Gastrocnemius medialis (tissue), 4 donors: ENCODE data around the gene RB1. TPM values are rescaled to one million over a fixed set of nuclear protein-coding genes. Genes with fewer than 3 reads are reported as not detected.

Experiments used
- ATAC-seq, 2 donors: fragments of 150-250 bp; one replicate each; pipeline ENCODE4 v1.9.1; 2016
- DNase-seq, 2 donors: peaks; one replicate each; pipeline ENCODE4 v3.0.0-alpha.2; 2019
- H3K27ac ChIP-seq, 4 donors: fragments of 200-600 bp; sonication (generic); 1 replicate in 1 of 4; 2 replicates in 3 of 4; pipeline ENCODE4 v1.5.1; 2016 to 2018; ENCODE audit warnings: mild to moderate bottlenecking in 2 of 4, moderate library complexity in 1 of 4
- H3K27me3 ChIP-seq, 3 donors: fragments of 200-600 bp; sonication (generic) in 2 of 3; 1 replicate in 1 of 3; 2 replicates in 2 of 3; pipeline versions ENCODE4 v1.5.1 to v1.6.0; 2016 to 2019; ENCODE audit warnings: mild to moderate bottlenecking in 1 of 3, moderate library complexity in 1 of 3
- H3K36me3 ChIP-seq, 2 donors: fragments of 200-600 bp; sonication (generic) in 1 of 2; one replicate each; pipeline ENCODE4 v1.5.1; 2017 to 2018
- H3K4me1 ChIP-seq, 2 donors: fragments of 200-600 bp; sonication (generic) in 1 of 2; one replicate each; pipeline ENCODE4 v1.5.1; 2016 to 2017; ENCODE audit warnings: mild to moderate bottlenecking in 2 of 2
- H3K4me3 ChIP-seq, 4 donors: fragments of 200-600 bp; sonication (generic) in 3 of 4; 1 replicate in 1 of 4; 2 replicates in 3 of 4; pipeline ENCODE4 v1.5.1; 2016 to 2019; ENCODE audit warnings: mild to moderate bottlenecking in 2 of 4
- H3K9me3 ChIP-seq, 3 donors: fragments of 200-600 bp; sonication (generic) in 2 of 3; 1 replicate in 1 of 3; 2 replicates in 2 of 3; pipeline ENCODE4 v1.5.1; 2016 to 2019
- CTCF ChIP-seq, 5 experiments: fragments of 450-650 bp in 3 of 5; fragments of 200-600 bp in 2 of 5; sonication (generic) in 2 of 5; IDR thresholded peaks in 4 of 5; conservative IDR thresholded peaks in 1 of 5; 1 replicate in 4 of 5; 2 replicates in 1 of 5; pipeline ENCODE4 v1.5.1; 2016 to 2019; ENCODE audit warnings: antibody characterized with exemption in 5 of 5, mild to moderate bottlenecking in 3 of 5, moderate library complexity in 3 of 5
- POLR2A ChIP-seq, 2 donors: fragments of 450-650 bp; IDR thresholded peaks; one replicate each; pipeline ENCODE4 v1.6.1; 2017; ENCODE audit warnings: antibody characterized with exemption in 2 of 2, mild to moderate bottlenecking in 2 of 2, moderate library complexity in 2 of 2
- in situ Hi-C, 4 donors: fragments of 200-750 bp; cut with MboI; loops; one replicate each; pipeline versions ENCODE4 v1.15.0 to v1.8.0; 2017; ENCODE audit warnings: low sequenced_read_pairs in 4 of 4
- intact Hi-C: fragments of 100-400 bp; cut with DNase I; formaldehyde crosslinking; loops from one replicate; pipeline ENCODE4 v1.15.1; 2023; ENCODE audit warnings: low total_unique reads
- total RNA-seq, 4 donors: library from RNA; depleted of rRNA; stranded (reverse); fragments of >200 nt; gene quantifications; one replicate each; pipeline versions ENCODE4 v1.1.0 to v1.2.3, GENCODE V29; 2016

The RB1 gene
- total RNA-seq, 4 donors from 2014 or later = 29.3 to 45.6 (median 33.2) TPM

DNA sequence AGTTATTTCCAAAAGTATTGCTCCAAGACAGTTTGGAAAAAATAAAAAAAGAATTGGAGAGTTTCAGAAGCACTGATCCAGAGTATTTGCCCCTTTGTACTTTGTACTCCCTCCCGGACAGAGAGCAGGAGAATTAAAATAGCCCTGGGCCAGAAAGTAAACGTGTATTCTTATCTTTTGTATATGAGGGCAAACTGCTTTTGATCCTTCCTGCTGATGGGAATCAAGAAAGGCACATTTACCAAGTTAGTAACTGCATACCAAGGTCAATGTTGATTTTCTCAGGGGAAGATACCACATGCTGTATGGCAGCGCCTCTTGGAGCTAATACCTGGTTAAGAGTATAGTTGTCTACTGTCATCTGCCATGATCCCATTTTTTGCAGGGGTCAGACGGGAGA, 10.9 kb upstream of the RB1 start:
- Histone ChIP-seq H3K27me3 (no peaks in the 10 kb centered on the region), H3K4me1 (no peaks in the 10 kb centered on the region), H3K36me3 (no peaks in the 10 kb centered on the region), H3K9me3 (no peaks in the 10 kb centered on the region), H3K4me3 (no peak overlapping the region), H3K27ac (no peak overlapping the region)
- TF ChIP-seq CTCF (IDR thresholded peaks at IDR 0.05 in 4 of 5, conservative IDR thresholded peaks at IDR 0.05 in 1 of 5) = no peak
- in situ Hi-C loops (no loop called here), intact Hi-C loops (no loop called here)
- ATAC-seq (no peak), DNase-seq (no peak)

DNA sequence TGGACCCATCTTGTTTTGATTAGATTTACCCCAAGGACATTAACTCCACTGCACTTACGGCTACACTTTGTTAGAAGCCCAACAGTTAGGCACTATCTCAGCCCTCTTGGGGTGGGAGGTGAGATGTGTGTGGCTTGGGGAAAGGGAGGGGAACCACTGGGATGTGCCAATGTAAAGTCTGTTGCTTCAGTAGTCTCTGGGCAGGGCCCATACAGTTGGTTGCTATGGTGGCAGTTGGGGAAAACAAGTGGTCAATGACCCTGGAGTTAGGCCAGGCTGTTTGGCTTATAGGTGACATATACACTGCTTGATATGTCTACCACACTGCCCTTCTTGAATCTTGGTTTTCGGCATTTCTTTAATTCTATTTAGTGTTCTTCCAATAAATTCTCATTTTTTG, 8.9 kb upstream of the RB1 start:
- Histone ChIP-seq H3K27ac (no peak overlapping the region), H3K4me1 (no peaks in the 10 kb centered on the region), H3K27me3 (no peaks in the 10 kb centered on the region), H3K36me3 (no peaks in the 10 kb centered on the region), H3K4me3 (no peak overlapping the region), H3K9me3 (no peaks in the 10 kb centered on the region)
- TF ChIP-seq CTCF (IDR thresholded peaks at IDR 0.05 in 4 of 5, conservative IDR thresholded peaks at IDR 0.05 in 1 of 5) (no peak), POLR2A (IDR thresholded peaks at IDR 0.05) (no peak)
- DNase-seq (no peak), ATAC-seq (no peak)
- in situ Hi-C loops (no loop called here), intact Hi-C loops (no loop called here)

DNA sequence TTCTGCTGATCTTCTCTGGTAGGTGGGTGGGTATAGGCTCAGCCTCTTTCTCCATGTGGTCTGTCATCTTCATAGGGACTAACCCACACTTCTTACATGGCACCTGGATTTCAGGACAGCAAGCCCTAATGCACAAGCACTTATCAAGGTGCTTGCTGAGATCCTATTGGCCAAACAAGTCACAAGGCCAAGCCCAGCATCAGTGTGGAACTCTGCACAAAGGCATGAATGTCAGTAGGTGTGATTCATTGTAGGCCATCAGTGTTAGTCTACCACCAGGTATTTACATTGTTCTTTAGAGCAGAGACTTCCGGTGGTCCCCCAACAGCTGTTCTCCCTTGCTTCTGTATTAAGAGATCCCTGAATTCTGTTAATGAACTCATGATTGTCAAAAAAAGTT, 8.3 kb upstream of the RB1 start:
- ATAC-seq (no peak), DNase-seq (no peak)
- no peak for TF ChIP-seq POLR2A (IDR thresholded peaks at IDR 0.05)
- TF ChIP-seq CTCF (IDR thresholded peaks at IDR 0.05 in 4 of 5, conservative IDR thresholded peaks at IDR 0.05 in 1 of 5) = no peak
- in situ Hi-C loops (no loop called here), intact Hi-C loops (no loop called here)
- H3K27ac ChIP-seq = no peak overlapping the region
- H3K36me3 ChIP-seq = no peaks in the 10 kb centered on the region
- no peaks in the 10 kb centered on the region for H3K4me1 ChIP-seq
- H3K27me3 ChIP-seq = no peaks in the 10 kb centered on the region
- no peak overlapping the region for H3K4me3 ChIP-seq
- H3K9me3 ChIP-seq = no peaks in the 10 kb centered on the region

DNA sequence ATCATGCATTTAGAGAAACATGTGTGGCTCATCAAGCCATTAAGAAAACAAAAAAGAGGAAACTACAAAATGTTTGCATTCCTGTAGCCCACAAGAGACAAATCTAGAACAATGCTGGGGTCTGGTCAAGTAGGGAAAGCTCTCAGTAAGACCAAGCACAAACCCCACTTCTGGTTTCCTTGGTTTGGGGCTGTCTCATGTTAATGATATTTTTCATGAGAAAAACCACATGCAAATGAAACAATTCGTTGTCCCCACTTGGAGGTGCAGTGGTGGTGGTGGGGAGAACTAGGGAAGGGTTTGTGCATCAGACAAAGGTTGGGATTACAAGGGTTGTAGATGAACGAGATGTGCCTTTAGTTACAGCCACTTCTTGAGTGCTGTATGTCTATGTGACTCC, 7.0 kb upstream of the RB1 start:
- H3K9me3 ChIP-seq = no peaks in the 10 kb centered on the region
- ATAC-seq (no peak), DNase-seq (no peak)
- H3K4me1 ChIP-seq = no peaks in the 10 kb centered on the region
- no peaks in the 10 kb centered on the region for H3K36me3 ChIP-seq
- no peak for TF ChIP-seq CTCF (IDR thresholded peaks at IDR 0.05 in 4 of 5, conservative IDR thresholded peaks at IDR 0.05 in 1 of 5)
- no peak for TF ChIP-seq POLR2A (IDR thresholded peaks at IDR 0.05)
- H3K27me3 ChIP-seq = no peaks in the 10 kb centered on the region
- H3K27ac ChIP-seq = no peak overlapping the region
- in situ Hi-C loops = no loop called here
- no peak overlapping the region for H3K4me3 ChIP-seq
- intact Hi-C loops = no loop called here

GRCh38 chr13:48297131-48297786, 6.3 kb upstream of the RB1 start:
- no peaks in the 10 kb centered on the region for H3K36me3 ChIP-seq
- H3K4me1 ChIP-seq = peaks cover 0 to under 1% of the 10 kb centered on the region in 2 donors
- no peak for ATAC-seq
- DNase-seq = no peak
- no peak overlapping the region for H3K27ac ChIP-seq
- no peaks in the 10 kb centered on the region for H3K9me3 ChIP-seq
- intact Hi-C loops = no loop called here
- H3K27me3 ChIP-seq = no peaks in the 10 kb centered on the region
- no peak for TF ChIP-seq CTCF (IDR thresholded peaks at IDR 0.05 in 4 of 5, conservative IDR thresholded peaks at IDR 0.05 in 1 of 5)
- TF ChIP-seq POLR2A (IDR thresholded peaks at IDR 0.05) = no peak
- in situ Hi-C loops = no loop called here
- H3K4me3 ChIP-seq = no peak overlapping the region
